SK-N-SH treated with all-trans-retinoic acid at 6 μM for 48 hours (cell line): ENCODE results near the gene TMED4.

Source experiments
- ATAC-seq: fragments of 200-7000 bp; cut with Tn5 transposase; 3 replicates; pipeline ENCODE4 v1.9.1; 2020; ENCODE audit warnings: mild to moderate bottlenecking, moderate library complexity
- CREB5 ChIP-seq: fragments of 250-450 bp; sonication (Bioruptor Pico); IDR thresholded peaks from 2 replicates; pipeline ENCODE4 v1.5.1; 2020; ENCODE audit warnings: low read depth, mild to moderate bottlenecking, moderate library complexity
- CSDC2 ChIP-seq: fragments of 250-450 bp; sonication (Bioruptor Pico); IDR thresholded peaks from 2 replicates; pipeline ENCODE4 v1.5.0; 2020; ENCODE audit warnings: mild to moderate bottlenecking, moderate library complexity
- CSRNP3 ChIP-seq: fragments of 250-450 bp; sonication (Bioruptor Pico); IDR thresholded peaks from 2 replicates; pipeline ENCODE4 v1.5.1; 2021; ENCODE audit warnings: mild to moderate bottlenecking, moderate library complexity
- ESRRG ChIP-seq: fragments of 250-450 bp; sonication (Bioruptor Pico); IDR thresholded peaks from 2 replicates; pipeline ENCODE4 v1.6.1; 2021; ENCODE audit warnings: mild to moderate bottlenecking
- GLIS3 ChIP-seq: fragments of 250-450 bp; sonication (Bioruptor Pico); IDR thresholded peaks from 2 replicates; pipeline ENCODE4 v1.5.0; 2020; ENCODE audit warnings: mild to moderate bottlenecking, moderate library complexity
- ISL1 ChIP-seq: fragments of 250-450 bp; sonication (Bioruptor Pico); IDR thresholded peaks from 2 replicates; pipeline ENCODE4 v2.1.2; 2022; ENCODE audit warnings: mild to moderate bottlenecking, moderate library complexity
- OSR1 ChIP-seq: fragments of 250-450 bp; sonication (Bioruptor Pico); IDR thresholded peaks from 2 replicates; pipeline ENCODE4 v1.8.0; 2022; ENCODE audit warnings: moderate library complexity, mild to moderate bottlenecking, inconsistent platforms
- POU6F1 ChIP-seq: fragments of 250-450 bp; sonication (Bioruptor Pico); IDR thresholded peaks from 2 replicates; pipeline ENCODE4 v1.8.0; 2021; ENCODE audit warnings: low read depth, mild to moderate bottlenecking, moderate library complexity, borderline replicate concordance
- PPARA ChIP-seq: fragments of 250-450 bp; sonication (Bioruptor Pico); IDR thresholded peaks from 2 replicates; pipeline ENCODE4 v1.5.0; 2020; ENCODE audit warnings: mild to moderate bottlenecking, borderline replicate concordance
- SNAI2 ChIP-seq: fragments of 250-450 bp; sonication (Bioruptor Pico); IDR thresholded peaks from 2 replicates; pipeline ENCODE4 v1.5.0; 2020; ENCODE audit warnings: mild to moderate bottlenecking, moderate library complexity
- TCF4 ChIP-seq: fragments of 250-450 bp; sonication (Bioruptor Pico); IDR thresholded peaks from 2 replicates; pipeline ENCODE4 v1.8.0; 2021; ENCODE audit warnings: mild to moderate bottlenecking, moderate library complexity, borderline replicate concordance
- TOX ChIP-seq: fragments of 250-450 bp; sonication (Bioruptor Pico); IDR thresholded peaks from 2 replicates; pipeline ENCODE4 v1.8.0; 2021; ENCODE audit warnings: mild to moderate bottlenecking, moderate library complexity, borderline replicate concordance
- TSHZ2 ChIP-seq: fragments of 250-450 bp; sonication (Bioruptor Pico); IDR thresholded peaks from 2 replicates; pipeline ENCODE4 v1.5.0; 2020; ENCODE audit warnings: mild to moderate bottlenecking, moderate library complexity
- ZC3H10 ChIP-seq: fragments of 250-450 bp; sonication (Bioruptor Pico); IDR thresholded peaks from 2 replicates; pipeline ENCODE4 v1.5.1; 2021; ENCODE audit warnings: mild to moderate bottlenecking, moderate library complexity
- ZFP3 ChIP-seq: fragments of 250-450 bp; sonication (Bioruptor Pico); IDR thresholded peaks from 2 replicates; pipeline ENCODE4 v1.5.0; 2020; ENCODE audit warnings: mild to moderate bottlenecking, moderate library complexity
- ZFP30 ChIP-seq: fragments of 450-650 bp; formaldehyde crosslinking; IDR thresholded peaks from 2 replicates; pipeline ENCODE4 v1.5.0; 2022; ENCODE audit warnings: mild to moderate bottlenecking, moderate library complexity
- ZNF565 ChIP-seq: fragments of 450-650 bp; formaldehyde crosslinking; conservative IDR thresholded peaks from 2 replicates; pipeline ENCODE4 v1.5.0; 2020; ENCODE audit warnings: low read depth, mild to moderate bottlenecking, moderate library complexity
- ZNF70 ChIP-seq: fragments of 450-650 bp; formaldehyde crosslinking; IDR thresholded peaks from 2 replicates; pipeline ENCODE4 v1.5.0; 2020; ENCODE audit warnings: mild to moderate bottlenecking, moderate library complexity
- ZNF8 ChIP-seq: fragments of 450-650 bp; formaldehyde crosslinking; IDR thresholded peaks from 2 replicates; pipeline ENCODE4 v1.5.0; 2020; ENCODE audit warnings: mild to moderate bottlenecking, moderate library complexity
- TF ChIP-seq, protein P1 (sequence below): fragments of 250-450 bp; sonication (Bioruptor Pico); IDR thresholded peaks from 2 replicates; pipeline ENCODE4 v1.8.0; 2020; ENCODE audit warnings: mild to moderate bottlenecking, moderate library complexity, borderline replicate concordance

TMED4 gene

DNA sequence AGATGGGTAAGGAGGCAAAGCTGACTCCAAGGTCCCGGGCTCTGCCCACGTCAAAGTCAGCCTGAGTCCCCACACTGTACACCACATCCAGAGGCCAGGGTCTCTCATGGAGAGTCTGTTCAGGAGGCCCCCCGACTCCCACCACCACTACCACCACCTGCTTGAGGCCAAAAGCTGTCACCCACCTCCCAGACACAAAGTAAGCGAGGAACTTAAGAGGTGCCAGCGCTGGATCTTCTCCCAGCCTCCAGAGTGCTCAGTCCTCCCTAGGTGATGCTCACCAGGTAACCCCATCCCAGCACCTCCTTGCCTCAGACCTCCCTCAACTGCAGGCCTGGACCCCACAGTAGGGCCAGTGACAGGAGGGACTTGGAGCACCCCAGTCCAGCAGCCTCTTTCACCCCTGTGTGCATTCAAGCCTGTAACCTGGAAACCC, 41.4 kb downstream of the TMED4 start:
- ATAC-seq: no peak
- no peak for TF ChIP-seq TOX (CRISPR knock-in tag)
- TF ChIP-seq SNAI2 (CRISPR knock-in tag): no peak
- TF ChIP-seq ZNF8 (CRISPR knock-in tag): no peak

DNA sequence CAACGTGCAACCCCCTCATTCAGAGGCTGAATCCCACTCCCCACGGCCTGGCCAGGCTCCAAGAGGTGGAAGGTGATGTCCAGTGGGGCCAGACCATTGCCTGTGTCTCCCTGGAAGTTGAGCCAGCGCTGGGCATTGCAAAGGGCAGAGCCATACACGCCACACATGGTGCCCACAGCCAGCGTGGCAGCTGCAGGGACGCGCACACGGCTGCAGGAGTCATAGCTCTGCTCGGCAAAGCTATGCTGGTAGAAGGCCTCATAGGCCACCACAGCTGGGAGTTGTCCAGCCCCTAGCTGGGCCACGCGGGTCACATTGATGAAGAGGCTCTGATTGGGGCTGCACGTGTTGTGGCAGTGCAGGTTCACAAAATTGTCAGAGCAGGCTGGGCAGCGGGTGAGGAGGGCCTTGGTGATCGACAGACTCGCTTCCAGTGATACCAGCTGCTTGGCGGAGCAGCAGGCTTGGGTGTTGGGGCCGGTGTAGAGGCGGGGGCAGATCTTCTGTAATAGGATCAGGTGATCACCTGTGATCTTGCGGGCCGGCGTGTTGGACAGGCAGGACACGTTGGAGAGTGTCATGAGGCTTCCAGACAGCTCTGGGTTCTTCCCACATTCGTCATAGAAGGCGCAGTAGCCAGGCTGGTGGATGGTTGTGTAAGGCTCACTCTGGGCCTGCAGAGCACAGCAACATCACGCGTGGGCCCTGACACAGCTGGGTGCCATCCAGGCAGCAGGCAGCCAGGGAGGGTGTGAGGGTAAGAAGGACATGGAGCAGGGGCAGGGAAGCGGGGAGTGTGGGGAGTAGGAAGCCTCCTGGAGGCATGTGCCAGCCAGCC, 42.1 kb downstream of the TMED4 start:
- ATAC-seq: no peak
- TF ChIP-seq TCF4 (CRISPR knock-in tag): no peak
- TF ChIP-seq ZNF8 (CRISPR knock-in tag): no peak
- no peak for TF ChIP-seq PPARA (CRISPR knock-in tag)
- TF ChIP-seq ZNF70 (CRISPR knock-in tag): no peak
- no peak for TF ChIP-seq ISL1 (CRISPR knock-in tag)
- TF ChIP-seq ZFP3 (CRISPR knock-in tag): no peak
- no peak for TF ChIP-seq ZC3H10 (CRISPR knock-in tag)
- no peak for TF ChIP-seq GLIS3 (CRISPR knock-in tag)
- no peak for TF ChIP-seq ZNF565 (CRISPR knock-in tag)
- no peak for TF ChIP-seq OSR1 (CRISPR knock-in tag)
- TF ChIP-seq, protein P1, sequence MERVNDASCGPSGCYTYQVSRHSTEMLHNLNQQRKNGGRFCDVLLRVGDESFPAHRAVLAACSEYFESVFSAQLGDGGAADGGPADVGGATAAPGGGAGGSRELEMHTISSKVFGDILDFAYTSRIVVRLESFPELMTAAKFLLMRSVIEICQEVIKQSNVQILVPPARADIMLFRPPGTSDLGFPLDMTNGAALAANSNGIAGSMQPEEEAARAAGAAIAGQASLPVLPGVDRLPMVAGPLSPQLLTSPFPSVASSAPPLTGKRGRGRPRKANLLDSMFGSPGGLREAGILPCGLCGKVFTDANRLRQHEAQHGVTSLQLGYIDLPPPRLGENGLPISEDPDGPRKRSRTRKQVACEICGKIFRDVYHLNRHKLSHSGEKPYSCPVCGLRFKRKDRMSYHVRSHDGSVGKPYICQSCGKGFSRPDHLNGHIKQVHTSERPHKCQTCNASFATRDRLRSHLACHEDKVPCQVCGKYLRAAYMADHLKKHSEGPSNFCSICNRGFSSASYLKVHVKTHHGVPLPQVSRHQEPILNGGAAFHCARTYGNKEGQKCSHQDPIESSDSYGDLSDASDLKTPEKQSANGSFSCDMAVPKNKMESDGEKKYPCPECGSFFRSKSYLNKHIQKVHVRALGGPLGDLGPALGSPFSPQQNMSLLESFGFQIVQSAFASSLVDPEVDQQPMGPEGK (CRISPR knock-in tag): no peak
- no peak for TF ChIP-seq ESRRG (CRISPR knock-in tag)
- no peak for TF ChIP-seq CSRNP3 (CRISPR knock-in tag)
- no peak for TF ChIP-seq CREB5

DNA sequence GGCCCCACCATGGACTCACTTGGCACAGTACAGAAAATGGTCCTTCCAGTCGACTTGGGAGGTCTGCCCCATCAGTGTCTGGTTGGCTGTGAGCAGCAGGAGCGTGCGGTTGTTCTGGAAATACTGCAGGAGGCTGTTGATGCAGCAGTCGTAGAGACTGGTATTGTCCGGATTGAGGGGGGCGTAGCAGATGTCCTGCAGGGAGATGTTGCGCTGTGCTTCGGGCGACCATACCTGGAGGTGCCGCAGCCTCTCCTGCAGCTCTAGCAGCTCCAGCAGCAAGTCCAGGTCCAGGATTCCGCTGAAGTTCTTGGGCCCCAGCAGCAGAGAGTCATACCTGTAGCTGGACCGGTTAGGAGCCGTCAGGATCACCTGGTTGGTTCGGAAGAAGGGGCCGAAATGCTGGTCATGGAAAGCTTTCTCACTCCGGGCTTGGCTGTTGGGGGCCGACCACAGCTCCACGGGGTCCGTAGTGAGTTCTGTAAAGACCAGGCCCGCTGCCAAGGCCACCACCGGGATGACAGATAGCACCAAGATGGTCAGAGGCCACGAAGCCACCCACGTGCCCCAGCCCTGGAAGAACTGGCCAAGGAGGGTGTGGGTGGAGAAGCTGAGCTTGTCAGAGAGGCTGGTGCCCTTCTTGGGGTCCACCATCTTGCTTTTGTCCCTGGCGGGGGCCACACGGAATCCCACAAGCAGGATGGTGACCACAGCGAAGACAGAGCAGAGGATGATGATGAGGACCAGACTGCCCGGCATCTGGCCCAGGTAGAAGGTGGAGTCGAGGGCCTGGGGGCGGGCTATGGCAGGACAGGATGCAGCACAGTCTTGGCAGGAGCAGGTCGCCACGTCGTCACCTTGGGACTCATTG, 43.0 kb downstream of the TMED4 start:
- no peak for ATAC-seq
- no peak for TF ChIP-seq CREB5
- no peak for TF ChIP-seq ZNF565 (CRISPR knock-in tag)
- no peak for TF ChIP-seq ZFP3 (CRISPR knock-in tag)
- no peak for TF ChIP-seq ZFP30
- TF ChIP-seq, protein P1 (CRISPR knock-in tag): no peak
- TF ChIP-seq ZNF8 (CRISPR knock-in tag): no peak
- TF ChIP-seq POU6F1 (CRISPR knock-in tag): no peak
- TF ChIP-seq CSDC2 (CRISPR knock-in tag): no peak
- TF ChIP-seq TOX (CRISPR knock-in tag): no peak
- TF ChIP-seq GLIS3 (CRISPR knock-in tag): no peak
- no peak for TF ChIP-seq CSRNP3 (CRISPR knock-in tag)
- TF ChIP-seq OSR1 (CRISPR knock-in tag): no peak
- TF ChIP-seq TSHZ2 (CRISPR knock-in tag): no peak
- no peak for TF ChIP-seq TCF4 (CRISPR knock-in tag)
- no peak for TF ChIP-seq PPARA (CRISPR knock-in tag)
